Stimulated activated CD8-positive, alpha-beta memory T cell treated with anti-CD3 and anti-CD28 coated beads, Interleukin-4, amount 100 ng/mL, for 4 hours (primary cell): ENCODE measurements around the gene GRAMD4.
"Not testable (repeated sequence)": the region's sequence is repeated elsewhere in the genome, so short reads cannot be mapped to it uniquely, and the experiment has no call there.

Experiments
- DNase-seq, 2 donors: peaks; one replicate each; pipeline ENCODE4 v3.0.0-alpha.2; 2020; ENCODE audit warnings: low read depth in 2 of 2, low spot score in 1 of 2

Gene GRAMD4

GRCh38 chr22:46619240-46619829 is 851 bp upstream of the GRAMD4 start:
- no peak for DNase-seq

- no peak for DNase-seq
Observed at GRCh38 chr22:46620588-46621242, 529 bp downstream of the GRAMD4 start.

GRCh38 chr22:46621243-46621930 is 1.2 kb downstream of the GRAMD4 start:
- DNase-seq: not testable (repeated sequence)

- no peak for DNase-seq
Observed at GRCh38 chr22:46622081-46622521, 1.9 kb downstream of the GRAMD4 start.

GRCh38 chr22:46625113-46625842 is 5.1 kb downstream of the GRAMD4 start:
- no peak for DNase-seq

- no peak for DNase-seq
Observed at GRCh38 chr22:46625843-46626349, 5.7 kb downstream of the GRAMD4 start.

GRCh38 chr22:46626356-46626755 is 6.2 kb downstream of the GRAMD4 start:
- no peak for DNase-seq

- no peak for DNase-seq
Observed at GRCh38 chr22:46626911-46627805, 7.0 kb downstream of the GRAMD4 start.

- no peak for DNase-seq
Observed at GRCh38 chr22:46627806-46628482, 7.8 kb downstream of the GRAMD4 start.

- no peak for DNase-seq
Observed at GRCh38 chr22:46628756-46629155, 8.6 kb downstream of the GRAMD4 start.

- DNase-seq: no peak
Observed at GRCh38 chr22:46629291-46629690, 9.1 kb downstream of the GRAMD4 start.

- no peak for DNase-seq
Observed at GRCh38 chr22:46631113-46631512, 10.9 kb downstream of the GRAMD4 start.

- DNase-seq: no peak
Observed at GRCh38 chr22:46632646-46633249, 12.6 kb downstream of the GRAMD4 start.

- no peak for DNase-seq
Observed at GRCh38 chr22:46633334-46633890, 13.2 kb downstream of the GRAMD4 start.

- no peak for DNase-seq
Observed at GRCh38 chr22:46634011-46634699, 14.0 kb downstream of the GRAMD4 start.

GRCh38 chr22:46634973-46635685 is 14.9 kb downstream of the GRAMD4 start:
- not testable (repeated sequence) for DNase-seq

GRCh38 chr22:46635756-46636155 is 15.6 kb downstream of the GRAMD4 start:
- no peak for DNase-seq
